Naive thymus-derived CD4-positive, alpha-beta T cell (primary cell): Measurements from ENCODE around the gene MXD3. TPM values are rescaled to one million over a fixed set of nuclear protein-coding genes. Genes with fewer than 3 reads are reported as not detected.

Source experiments
- ATAC-seq: fragments of 150-1000 bp; cut with Tn5 transposase; 2 replicates; pipeline ENCODE4 v1.10.0; 2021; ENCODE audit warnings: mild to moderate bottlenecking, moderate library complexity
- CTCF ChIA-PET: fragments of 350-600 bp; sonication (Branson Sonifier 250); formaldehyde crosslinking; loops from one replicate; lab custom pipeline; 2021; ENCODE audit warnings: antibody characterized with exemption; lab: Charles Lee
- POLR2A ChIA-PET: fragments of 350-600 bp; sonication (Branson Sonifier 250); formaldehyde crosslinking; loops from one replicate; lab custom pipeline; 2021; ENCODE audit warnings: antibody characterized with exemption, inconsistent platforms; lab: Charles Lee
- DNase-seq, 9 donors: peaks; one replicate each; pipeline versions ENCODE4 v3.0.0 to v3.0.0-alpha.2; 2020 to 2022; ENCODE audit warnings: mixed read lengths in 1 of 9
- H3K27ac ChIP-seq: one replicate; pipeline ENCODE4 v1.7.0; 2013; ENCODE audit warnings: mild to moderate bottlenecking, low read depth, low read length, moderate library complexity
- H3K27me3 ChIP-seq, 2 donors: one replicate each; pipeline ENCODE4 v1.7.0; 2013; ENCODE audit warnings: low read length in 2 of 2, mild to moderate bottlenecking in 2 of 2, moderate library complexity in 2 of 2; ENCODE audit not compliant: control insufficient read depth in 2 of 2, insufficient read depth in 2 of 2
- H3K36me3 ChIP-seq, 3 experiments: 1 replicate in 2 of 3; 2 replicates in 1 of 3; pipeline ENCODE4 v1.7.0; 2013; ENCODE audit warnings: low read length in 3 of 3, mild to moderate bottlenecking in 3 of 3, moderate library complexity in 1 of 3; ENCODE audit not compliant: insufficient read depth in 3 of 3, control insufficient read depth in 2 of 3
- H3K4me1 ChIP-seq, 2 donors: one replicate each; pipeline ENCODE4 v1.7.0; 2013; ENCODE audit warnings: low read length in 2 of 2, mild to moderate bottlenecking in 2 of 2, moderate library complexity in 1 of 2; ENCODE audit not compliant: control insufficient read depth in 2 of 2, insufficient read depth in 2 of 2
- H3K4me3 ChIP-seq: 2 replicates; pipeline ENCODE4 v1.7.0; 2013; ENCODE audit warnings: mild to moderate bottlenecking, low read length
- H3K9me3 ChIP-seq, 3 experiments: 1 replicate in 2 of 3; 2 replicates in 1 of 3; pipeline ENCODE4 v1.7.0; 2013; ENCODE audit warnings: low read length in 3 of 3; ENCODE audit not compliant: control insufficient read depth in 2 of 3
- H3K27ac Mint-ChIP-seq, 9 donors: one replicate each; pipeline ENCODE4 v1.8.0; 2020 to 2022; ENCODE audit warnings: mixed read lengths in 9 of 9, mild to moderate bottlenecking in 8 of 9, moderate library complexity in 5 of 9, inconsistent platforms in 2 of 9
- H3K27me3 Mint-ChIP-seq, 5 donors: one replicate each; pipeline ENCODE4 v1.8.0; 2021 to 2022; ENCODE audit warnings: mixed read lengths in 5 of 5, mild to moderate bottlenecking in 1 of 5
- H3K36me3 Mint-ChIP-seq, 5 donors: one replicate each; pipeline ENCODE4 v1.8.0; 2020 to 2022; ENCODE audit warnings: mixed read lengths in 5 of 5, mild to moderate bottlenecking in 3 of 5, inconsistent platforms in 1 of 5
- H3K4me1 Mint-ChIP-seq, 7 donors: one replicate each; pipeline ENCODE4 v1.8.0; 2020 to 2022; ENCODE audit warnings: mixed read lengths in 7 of 7, mild to moderate bottlenecking in 3 of 7, inconsistent platforms in 1 of 7
- H3K4me3 Mint-ChIP-seq, 10 donors: one replicate each; pipeline ENCODE4 v1.8.0; 2020 to 2022; ENCODE audit warnings: mild to moderate bottlenecking in 10 of 10, mixed read lengths in 10 of 10, moderate library complexity in 6 of 10, inconsistent platforms in 2 of 10
- H3K9me3 Mint-ChIP-seq, 11 donors: one replicate each; pipeline ENCODE4 v1.8.0; 2020 to 2022; ENCODE audit warnings: mixed read lengths in 11 of 11, mild to moderate bottlenecking in 4 of 11, inconsistent platforms in 1 of 11, moderate library complexity in 1 of 11
- intact Hi-C, 2 donors: fragments of 100-400 bp; cut with micrococcal nuclease; formaldehyde crosslinking; loops; one replicate each; pipeline ENCODE4 v1.15.1; 2023
- polyA plus RNA-seq, 2 donors: library from polyadenylated mRNA; unstranded; fragments of 300-500 nt; fragmentation: Illumina TruSeq; gene quantifications; one replicate each; pipeline ENCODE4 v1.2.3, GENCODE V29; 2021
- total RNA-seq, 6 experiments: library from RNA in 5 of 6; stranded (reverse) in 5 of 6; gene quantifications; 1 replicate in 5 of 6; 2 replicates in 1 of 6; pipeline ENCODE4 v1.2.3 and lab custom pipeline; 2021 to 2026

MXD3 gene
- total and polyA plus RNA-seq, 7 experiments from 2014 or later = 0.63 to 39.8 (median 16.1) TPM

- Mint-ChIP-seq H3K27me3 (no peaks in the 10 kb centered on the region), H3K4me3 (peak overlapping the region; percentile 84 to 95 (median 88)), H3K9me3 (peaks cover 0 to 2% (median 0%) of the 10 kb centered on the region in 11 donors), H3K4me1 (peaks cover 58 to 86% (median 74%) of the 10 kb centered on the region in 7 donors), H3K36me3 (peaks cover 0 to 42% (median 6%) of the 10 kb centered on the region in 5 donors), H3K27ac (peak overlapping the region; percentile 78 to 94 (median 87))
- H3K27ac ChIP-seq = peak overlapping the region; percentile 36
- ChIA-PET POLR2A (interaction anchor here (0.6 to 1.3 kb wide), 5 partner anchors 9 to 167 kb away, joined by 3 to 6 read pairs (median 4); no protein-coding TSS in a partner anchor), CTCF (interaction anchor here (1.1 to 1.3 kb wide), 2 partner anchors 8 to 188 kb away, joined by 3 read pairs; no protein-coding TSS in a partner anchor)
- H3K4me3 ChIP-seq = no peak overlapping the region
- H3K27me3 ChIP-seq = no peaks in the 10 kb centered on the region
- no peaks in the 10 kb centered on the region for H3K9me3 ChIP-seq
- ATAC-seq = no peak
- peaks cover 0 to 10% (median 3%) of the 10 kb centered on the region in 3 experiments for H3K36me3 ChIP-seq
- peaks cover 50 to 52% of the 10 kb centered on the region in 2 donors for H3K4me1 ChIP-seq
- intact Hi-C loops = loop anchor here (2.0 to 10.0 kb wide), 5 partner anchors 167 to 854 kb away; partner anchors contain the start of genes FAF2 (in 1 of the 2), NSD1 (in 1 of the 2), RNF44 (in 1 of the 2) and UIMC1 (in 1 of the 2)
- DNase-seq = no peak
These were observed 10.1 kb downstream of the MXD3 start for GRCh38 chr5:177301503-177302165.

GRCh38 chr5:177300951-177301350 lies 10.7 kb downstream of the MXD3 start:
- intact Hi-C loops = loop anchor here (1.0 to 10.0 kb wide), 6 partner anchors 166 to 854 kb away; partner anchors contain the start of genes FAF2 (in 1 of the 2), NSD1 (in 1 of the 2), RNF44 (in 1 of the 2) and TMED9 (in 1 of the 2)
- H3K27ac ChIP-seq = peak overlapping the region; percentile 58
- H3K27me3 ChIP-seq = no peaks in the 10 kb centered on the region
- Mint-ChIP-seq H3K36me3 (peaks cover 0 to 42% (median 5%) of the 10 kb centered on the region in 5 donors), H3K27me3 (no peaks in the 10 kb centered on the region), H3K4me1 (peaks cover 63 to 87% (median 77%) of the 10 kb centered on the region in 7 donors), H3K27ac (peak overlapping the region; percentile 81 to 96 (median 88)), H3K4me3 (peak overlapping the region; percentile 1 to 95 (median 60)), H3K9me3 (peaks cover 0 to 2% (median 0%) of the 10 kb centered on the region in 11 donors)
- POLR2A ChIA-PET = interaction anchor here (0.6 to 4.2 kb wide), 5 partner anchors 8 to 107 kb away, joined by 3 to 18 read pairs (median 4); no protein-coding TSS in a partner anchor
- no peak for ATAC-seq
- peaks cover 56 to 59% of the 10 kb centered on the region in 2 donors for H3K4me1 ChIP-seq
- H3K4me3 ChIP-seq = no peak overlapping the region
- peaks cover 0 to 4% (median 3%) of the 10 kb centered on the region in 3 experiments for H3K36me3 ChIP-seq
- no peaks in the 10 kb centered on the region for H3K9me3 ChIP-seq
- CTCF ChIA-PET = interaction anchor here (1.1 to 1.3 kb wide), 2 partner anchors 9 to 187 kb away, joined by 3 read pairs; no protein-coding TSS in a partner anchor
- DNase-seq = no peak

- no peaks in the 10 kb centered on the region for H3K27me3 ChIP-seq
- peak overlapping the region; percentile 58 for H3K27ac ChIP-seq
- peak in 7 of 9 donors; percentile 36 to 76 (median 42) for DNase-seq
- H3K4me1 Mint-ChIP-seq = peaks cover 63 to 87% (median 77%) of the 10 kb centered on the region in 7 donors
- H3K4me3 Mint-ChIP-seq = peak overlapping the region; percentile 10 to 95 (median 67)
- POLR2A ChIA-PET = interaction anchor here (0.8 to 4.2 kb wide), 2 partner anchors 9 to 72 kb away, joined by 3 to 18 read pairs; no protein-coding TSS in a partner anchor
- no peaks in the 10 kb centered on the region for H3K9me3 ChIP-seq
- peak; percentile 75 for ATAC-seq
- H3K36me3 ChIP-seq = peaks cover 0 to 4% (median 4%) of the 10 kb centered on the region in 3 experiments
- intact Hi-C loops = loop anchor here (1.0 to 10.0 kb wide), 6 partner anchors 166 to 853 kb away; partner anchors contain the start of genes FAF2 (in 1 of the 2), NSD1 (in 1 of the 2), RNF44 (in 1 of the 2) and TMED9 (in 1 of the 2)
- peaks cover 0 to 42% (median 8%) of the 10 kb centered on the region in 5 donors for H3K36me3 Mint-ChIP-seq
- CTCF ChIA-PET = interaction anchor here (1.5 kb wide), 1 partner anchor 10 kb away, joined by 4 read pairs; no protein-coding TSS in a partner anchor
- H3K9me3 Mint-ChIP-seq = peaks cover 0 to 2% (median 0%) of the 10 kb centered on the region in 11 donors
- peaks cover 57 to 58% of the 10 kb centered on the region in 2 donors for H3K4me1 ChIP-seq
- no peak overlapping the region for H3K4me3 ChIP-seq
- no peaks in the 10 kb centered on the region for H3K27me3 Mint-ChIP-seq
- peak overlapping the region; percentile 81 to 96 (median 88) for H3K27ac Mint-ChIP-seq
These were observed 11.3 kb downstream of the MXD3 start for GRCh38 chr5:177300236-177300880.

GRCh38 chr5:177299697-177300096 lies 12.0 kb downstream of the MXD3 start:
- peaks cover 0 to 2% (median 0%) of the 10 kb centered on the region in 11 donors for H3K9me3 Mint-ChIP-seq
- H3K4me3 Mint-ChIP-seq = peak overlapping the region in 7 of 10 donors; percentile 42 to 95 (median 66)
- Histone ChIP-seq H3K27me3 (no peaks in the 10 kb centered on the region), H3K4me1 (peaks cover 51 to 53% of the 10 kb centered on the region in 2 donors), H3K4me3 (no peak overlapping the region), H3K9me3 (no peaks in the 10 kb centered on the region), H3K36me3 (peaks cover 0 to 11% (median 5%) of the 10 kb centered on the region in 3 experiments), H3K27ac (peak overlapping the region; percentile 58)
- DNase-seq (no peak), ATAC-seq (no peak)
- H3K4me1 Mint-ChIP-seq = peaks cover 57 to 87% (median 75%) of the 10 kb centered on the region in 7 donors
- intact Hi-C loops = loop anchor here (1.0 to 10.0 kb wide), 6 partner anchors 165 to 852 kb away; partner anchors contain the start of genes FAF2 (in 1 of the 2), NSD1 (in 1 of the 2), RNF44 (in 1 of the 2) and TMED9 (in 1 of the 2)
- H3K27ac Mint-ChIP-seq = peak overlapping the region; percentile 67 to 91 (median 87)
- POLR2A ChIA-PET = interaction anchor here (4.2 kb wide), 1 partner anchor 10 kb away, joined by 18 read pairs; no protein-coding TSS in a partner anchor
- CTCF ChIA-PET = interaction anchor here (1.5 kb wide), 1 partner anchor 10 kb away, joined by 4 read pairs; no protein-coding TSS in a partner anchor
- no peaks in the 10 kb centered on the region for H3K27me3 Mint-ChIP-seq
- peaks cover 0 to 41% (median 11%) of the 10 kb centered on the region in 5 donors for H3K36me3 Mint-ChIP-seq

- H3K27ac Mint-ChIP-seq = peak overlapping the region in 7 of 9 donors; percentile 1 to 93 (median 73)
- peaks cover 0 to 2% (median 0%) of the 10 kb centered on the region in 11 donors for H3K9me3 Mint-ChIP-seq
- H3K4me1 Mint-ChIP-seq = peaks cover 49 to 80% (median 67%) of the 10 kb centered on the region in 7 donors
- no peaks in the 10 kb centered on the region for H3K27me3 Mint-ChIP-seq
- no peaks in the 10 kb centered on the region for H3K27me3 ChIP-seq
- intact Hi-C loops = no loop called here
- no peak overlapping the region for H3K4me3 ChIP-seq
- CTCF ChIA-PET = interaction anchor here (1.3 kb wide), 1 partner anchor 12 kb away, joined by 5 read pairs; no protein-coding TSS in a partner anchor
- POLR2A ChIA-PET = interaction anchor here (4.2 kb wide), 1 partner anchor 11 kb away, joined by 18 read pairs; no protein-coding TSS in a partner anchor
- no peak for ATAC-seq
- H3K4me3 Mint-ChIP-seq = peak overlapping the region in 1 of 10 donors; percentile 5
- no peak for DNase-seq
- no peaks in the 10 kb centered on the region for H3K9me3 ChIP-seq
- H3K36me3 ChIP-seq = peaks cover 0 to 28% (median 18%) of the 10 kb centered on the region in 3 experiments
- peaks cover 0 to 35% (median 13%) of the 10 kb centered on the region in 5 donors for H3K36me3 Mint-ChIP-seq
- no peak overlapping the region for H3K27ac ChIP-seq
- peaks cover 46 to 50% of the 10 kb centered on the region in 2 donors for H3K4me1 ChIP-seq
These were observed 13.8 kb downstream of the MXD3 start for GRCh38 chr5:177297922-177298321.
